ENCODE data around the gene MESP2.

Gene MESP2

DNA sequence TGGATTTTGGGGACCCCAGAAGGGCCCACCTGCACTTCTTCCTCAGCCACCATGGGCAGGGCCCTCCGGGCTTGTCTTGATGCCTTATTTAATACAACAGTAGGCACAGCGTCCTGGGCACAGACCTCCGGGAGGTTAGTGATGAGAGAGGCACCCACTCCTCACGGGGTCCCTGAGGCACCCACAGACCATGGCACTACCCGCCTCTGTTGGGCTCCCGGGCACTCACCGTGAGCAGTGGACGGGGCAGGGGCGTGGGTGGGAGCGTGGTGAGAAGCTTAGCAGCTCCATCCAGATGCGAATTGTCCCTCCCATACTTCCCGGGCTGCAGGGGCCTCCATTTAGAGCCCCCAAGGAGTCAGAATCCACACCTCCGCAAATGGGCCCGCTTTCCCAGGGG is 317 bp upstream of the MESP2 start:
- no peak for DNase-seq (ENCODE audit: extremely low spot score)
- ChIA-PET POLR2A (no interaction called here), CTCF (interaction anchor here (1.0 to 9.2 kb wide), 4 partner anchors 14 to 99 kb away, joined by 3 to 87 read pairs (median 10); no protein-coding TSS in a partner anchor)
- TF ChIP-seq, protein P1, sequence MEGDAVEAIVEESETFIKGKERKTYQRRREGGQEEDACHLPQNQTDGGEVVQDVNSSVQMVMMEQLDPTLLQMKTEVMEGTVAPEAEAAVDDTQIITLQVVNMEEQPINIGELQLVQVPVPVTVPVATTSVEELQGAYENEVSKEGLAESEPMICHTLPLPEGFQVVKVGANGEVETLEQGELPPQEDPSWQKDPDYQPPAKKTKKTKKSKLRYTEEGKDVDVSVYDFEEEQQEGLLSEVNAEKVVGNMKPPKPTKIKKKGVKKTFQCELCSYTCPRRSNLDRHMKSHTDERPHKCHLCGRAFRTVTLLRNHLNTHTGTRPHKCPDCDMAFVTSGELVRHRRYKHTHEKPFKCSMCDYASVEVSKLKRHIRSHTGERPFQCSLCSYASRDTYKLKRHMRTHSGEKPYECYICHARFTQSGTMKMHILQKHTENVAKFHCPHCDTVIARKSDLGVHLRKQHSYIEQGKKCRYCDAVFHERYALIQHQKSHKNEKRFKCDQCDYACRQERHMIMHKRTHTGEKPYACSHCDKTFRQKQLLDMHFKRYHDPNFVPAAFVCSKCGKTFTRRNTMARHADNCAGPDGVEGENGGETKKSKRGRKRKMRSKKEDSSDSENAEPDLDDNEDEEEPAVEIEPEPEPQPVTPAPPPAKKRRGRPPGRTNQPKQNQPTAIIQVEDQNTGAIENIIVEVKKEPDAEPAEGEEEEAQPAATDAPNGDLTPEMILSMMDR (IDR thresholded peaks at IDR 0.05; ENCODE audit: control extremely low read depth, extremely low read depth, low read depth, missing control alignments): no peak

GRCh38 chr15:89777073-89777751 is 1.1 kb downstream of the MESP2 start:
- CTCF ChIA-PET: interaction anchor here (1.0 to 2.4 kb wide), 4 partner anchors 9 to 72 kb away, joined by 3 to 18 read pairs (median 4); no protein-coding TSS in a partner anchor
- TF ChIP-seq, protein P1 (IDR thresholded peaks at IDR 0.05; ENCODE audit: control extremely low read depth, extremely low read depth, low read depth, missing control alignments): no peak
- DNase-seq (ENCODE audit: extremely low spot score): no peak
- POLR2A ChIA-PET: no interaction called here

GRCh38 chr15:89777782-89778380 is 1.7 kb downstream of the MESP2 start:
- TF ChIP-seq, protein P1 (IDR thresholded peaks at IDR 0.05; ENCODE audit: control extremely low read depth, extremely low read depth, low read depth, missing control alignments): no peak
- ChIA-PET POLR2A (no interaction called here), CTCF (interaction anchor here (1.0 to 2.4 kb wide), 4 partner anchors 10 to 71 kb away, joined by 3 to 18 read pairs (median 4); no protein-coding TSS in a partner anchor)
- DNase-seq (ENCODE audit: extremely low spot score): no peak

DNA sequence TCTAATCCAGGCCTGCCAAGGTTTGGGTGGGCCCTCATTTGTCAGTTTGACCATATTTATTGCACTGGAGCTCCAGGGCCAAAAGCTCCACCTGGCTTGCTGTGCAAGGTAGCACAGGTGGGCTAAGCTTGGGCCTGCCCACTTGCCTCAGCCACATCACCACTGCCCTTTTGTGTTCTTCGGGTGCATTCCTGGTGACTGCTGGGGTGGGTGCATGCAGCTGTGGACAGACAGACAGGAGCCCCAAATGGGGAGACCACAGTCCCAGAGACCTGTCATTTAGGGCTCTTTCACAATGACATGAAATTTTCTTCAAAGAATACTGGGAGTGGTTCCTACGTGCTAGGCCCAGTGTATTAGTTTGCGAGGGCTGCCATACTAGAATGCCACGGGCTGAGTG is 2.7 kb downstream of the MESP2 start:
- TF ChIP-seq, protein P1 (IDR thresholded peaks at IDR 0.05; ENCODE audit: control extremely low read depth, extremely low read depth, low read depth, missing control alignments): no peak
- DNase-seq (ENCODE audit: extremely low spot score): no peak
- POLR2A ChIA-PET: no interaction called here
- CTCF ChIA-PET: interaction anchor here (2.4 kb wide), 1 partner anchor 18 kb away, joined by 18 read pairs; no protein-coding TSS in a partner anchor

DNA sequence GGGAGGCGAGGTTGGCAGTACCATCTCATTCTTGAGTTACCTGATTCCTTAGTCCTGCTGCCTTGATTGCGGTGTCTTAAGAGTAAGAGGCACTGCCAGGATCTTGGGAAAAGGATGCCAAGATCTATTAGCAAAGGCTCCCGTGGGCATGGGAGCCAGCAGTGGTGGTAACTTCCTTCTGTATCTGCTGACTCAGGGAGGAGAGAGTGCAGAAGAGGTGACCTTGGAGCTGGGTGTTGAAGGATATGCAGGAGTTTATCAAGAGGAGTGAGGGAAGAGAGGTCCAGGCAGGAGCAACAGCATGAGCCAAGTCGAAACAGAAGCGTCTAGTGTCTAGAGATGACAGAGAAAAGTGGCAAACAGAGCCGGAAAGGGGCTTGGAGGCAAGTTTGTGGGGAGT is 4.5 kb downstream of the MESP2 start:
- no peak for DNase-seq (ENCODE audit: extremely low spot score)
- CTCF ChIA-PET: interaction anchor here (1.2 to 4.4 kb wide), 2 partner anchors 20 to 94 kb away, joined by 6 to 30 read pairs; no protein-coding TSS in a partner anchor
- TF ChIP-seq, protein P1 (IDR thresholded peaks at IDR 0.05; ENCODE audit: control extremely low read depth, extremely low read depth, low read depth, missing control alignments): no peak
- POLR2A ChIA-PET: no interaction called here

- POLR2A ChIA-PET: no interaction called here
- no peak for DNase-seq (ENCODE audit: extremely low spot score)
- TF ChIP-seq, protein P1 (IDR thresholded peaks at IDR 0.05; ENCODE audit: control extremely low read depth, extremely low read depth, low read depth, missing control alignments): no peak
- CTCF ChIA-PET: interaction anchor here (1.2 to 4.4 kb wide), 2 partner anchors 20 to 94 kb away, joined by 6 to 30 read pairs; no protein-coding TSS in a partner anchor
Observed at GRCh38 chr15:89781055-89781454, 4.9 kb downstream of the MESP2 start.
